Endothelial cell of umbilical vein (primary cell): ENCODE data around the gene CPSF7. TPM values are rescaled to one million over a fixed set of nuclear protein-coding genes. Genes with fewer than 3 reads are reported as not detected.

Source experiments
- BruUV-seq: library from RNA; stranded (reverse); fragments of 400-500 nt; replicated peaks from 2 replicates; lab custom pipeline; 2021; lab: Mats Ljungman, UMichigan
- CTCF ChIA-PET: fragments of 300-600, 350-600 bp; sonication (Branson Sonifier 250); formaldehyde crosslinking; loops from one replicate; lab custom pipeline; 2021; ENCODE audit warnings: antibody characterized with exemption, inconsistent platforms; lab: Charles Lee
- POLR2A ChIA-PET: fragments of 300-600, 350-600 bp; sonication (Branson Sonifier 250); formaldehyde crosslinking; loops from one replicate; lab custom pipeline; 2021; ENCODE audit warnings: antibody characterized with exemption, inconsistent platforms; lab: Charles Lee
- DNase-seq: peaks from one replicate; pipeline ENCODE4 v3.0.0-alpha.2; 2011; ENCODE audit warnings: low read depth, low spot score
- FAIRE-seq: peaks from 2 replicates; lab custom pipeline; 2011; peaks lifted over from hg19 to GRCh38; lab: Jason Lieb, UNC
- H2AFZ ChIP-seq: 2 replicates; pipeline ENCODE4 v1.6.0; 2012; ENCODE audit warnings: low read depth, low read length, control low read depth, inconsistent platforms
- H3K27ac ChIP-seq: 2 replicates; pipeline ENCODE4 v1.5.1; 2011; ENCODE audit warnings: low read depth, mild to moderate bottlenecking, control low read depth, low read length, moderate library complexity; ENCODE audit not compliant: insufficient read depth
- H3K27me3 ChIP-seq, 2 experiments: 2 replicates each; pipeline versions ENCODE4 v1.6.0 to v1.6.1; 2011; ENCODE audit warnings: low read length in 2 of 2, mixed read lengths in 1 of 2; ENCODE audit not compliant: control insufficient read depth in 2 of 2, insufficient read depth in 2 of 2
- H3K36me3 ChIP-seq, 2 experiments: 2 replicates in 1 of 2; 3 replicates in 1 of 2; pipeline ENCODE4 v1.5.1; 2011; ENCODE audit warnings: low read length in 2 of 2, mild to moderate bottlenecking in 1 of 2, moderate library complexity in 1 of 2; ENCODE audit not compliant: control insufficient read depth in 2 of 2, insufficient read depth in 2 of 2; ENCODE audit errors: extremely low read depth in 1 of 2
- H3K4me1 ChIP-seq: 3 replicates; pipeline ENCODE4 v1.5.1; 2011; ENCODE audit warnings: mild to moderate bottlenecking, low read length; ENCODE audit not compliant: control insufficient read depth, insufficient read depth; ENCODE audit errors: extremely low read depth
- H3K4me2 ChIP-seq: 2 replicates; pipeline ENCODE4 v1.6.1; 2011; ENCODE audit warnings: low read length, control low read depth, mixed read lengths; ENCODE audit not compliant: insufficient read depth
- H3K4me3 ChIP-seq, 3 experiments: fragments of 200-600 bp in 1 of 3; sonication (generic), shearing (Covaris generic) in 1 of 3; replicated peaks in 1 of 3; 2 replicates each; pipeline ENCODE4 v1.5.1; 2011 to 2016; ENCODE audit warnings: control low read depth in 3 of 3, low read length in 3 of 3, mild to moderate bottlenecking in 2 of 3, inconsistent platforms in 1 of 3, low read depth in 1 of 3, moderate library complexity in 1 of 3; ENCODE audit not compliant: insufficient read depth in 1 of 3
- H3K79me2 ChIP-seq: 2 replicates; pipeline ENCODE4 v1.6.0; 2012; ENCODE audit warnings: low read length, inconsistent platforms; ENCODE audit not compliant: control insufficient read depth, insufficient read depth
- H3K9ac ChIP-seq: replicated peaks from 2 replicates; pipeline ENCODE3; 2011; ENCODE audit warnings: low read length, control low read depth; ENCODE audit not compliant: insufficient read depth; ENCODE audit errors: extremely low read depth
- H3K9me1 ChIP-seq: replicated peaks from 3 replicates; pipeline ENCODE4 v1.6.0; 2011; ENCODE audit warnings: mild to moderate bottlenecking, low read length; ENCODE audit not compliant: control insufficient read depth, insufficient read depth; ENCODE audit errors: extremely low read depth
- H3K9me3 ChIP-seq: replicated peaks from 2 replicates; pipeline ENCODE4 v1.5.1; 2012; ENCODE audit warnings: low read length, inconsistent platforms; ENCODE audit not compliant: control insufficient read depth, insufficient read depth
- H4K20me1 ChIP-seq: replicated peaks from 2 replicates; pipeline ENCODE3; 2011; ENCODE audit warnings: mild to moderate bottlenecking, low read length; ENCODE audit not compliant: control insufficient read depth, insufficient read depth; ENCODE audit errors: extremely low read depth
- CTCF ChIP-seq, 2 donors: IDR thresholded peaks; 1 replicate in 1 of 2; 2 replicates in 1 of 2; pipeline ENCODE4 v1.5.1; 2011; ENCODE audit warnings: low read length in 2 of 2, mild to moderate bottlenecking in 2 of 2, moderate library complexity in 2 of 2, control low read depth in 1 of 2, inconsistent platforms in 1 of 2, low read depth in 1 of 2; ENCODE audit not compliant: insufficient read depth in 1 of 2; ENCODE audit errors: extremely low read depth in 1 of 2
- EZH2 ChIP-seq: IDR thresholded peaks from 2 replicates; pipeline ENCODE4 v1.6.1; 2012; ENCODE audit warnings: borderline replicate concordance, low read depth, mild to moderate bottlenecking, moderate library complexity, low read length, inconsistent platforms; ENCODE audit not compliant: severe bottlenecking
- FOS ChIP-seq: IDR thresholded peaks from 2 replicates; pipeline ENCODE4 v1.6.1; 2011; ENCODE audit warnings: mild to moderate bottlenecking, low read length, moderate library complexity, borderline replicate concordance; ENCODE audit not compliant: insufficient read depth
- GATA2 ChIP-seq: IDR thresholded peaks from 2 replicates; pipeline ENCODE4 v1.7.0; 2011; ENCODE audit warnings: low read depth, mild to moderate bottlenecking, moderate library complexity, mixed read lengths, low read length; ENCODE audit not compliant: insufficient read length, insufficient read depth
- JUN ChIP-seq: IDR thresholded peaks from 2 replicates; pipeline ENCODE4 v1.6.1; 2011; ENCODE audit warnings: borderline replicate concordance, low read depth; ENCODE audit not compliant: insufficient read length, insufficient read depth
- MAX ChIP-seq: IDR thresholded peaks from 2 replicates; pipeline ENCODE4 v1.6.1; 2011; ENCODE audit not compliant: insufficient read depth, insufficient read length
- MYC ChIP-seq: IDR thresholded peaks from one replicate; pipeline ENCODE4 v1.6.1; 2011; ENCODE audit warnings: mild to moderate bottlenecking, low read depth, low read length
- POLR2A ChIP-seq: IDR thresholded peaks from 2 replicates; pipeline ENCODE4 v1.6.1; 2012; ENCODE audit warnings: low read depth, mild to moderate bottlenecking, control low read depth, low read length
- POLR2AphosphoS5 ChIP-seq: IDR thresholded peaks from 2 replicates; pipeline ENCODE4 v1.6.1; 2012; ENCODE audit warnings: low read depth, mild to moderate bottlenecking, control low read depth, low read length, moderate library complexity; ENCODE audit not compliant: insufficient read depth
- dilution Hi-C: fragments of 300-500 bp; cut with MboI; formaldehyde crosslinking; loops from one replicate; pipeline ENCODE4 v1.15.0; 2019; ENCODE audit warnings: low sequenced_read_pairs; ENCODE audit not compliant: extremely low pct_ligation_motif_present
- intact Hi-C: fragments of 100-400 bp; cut with micrococcal nuclease; formaldehyde crosslinking; loops from one replicate; pipeline ENCODE4 v1.10.0; 2022
- polyA plus RNA-seq, 4 experiments: library from polyadenylated mRNA; depleted of rRNA in 3 of 4; stranded (reverse) in 3 of 4; unstranded in 1 of 4; fragments of >200 nt; gene quantifications; 2 replicates each; pipeline versions ENCODE4 v1.2.1 to v1.2.3, GENCODE V29; 2011 to 2012; ENCODE audit warnings: missing spikeins in 1 of 4
- total RNA-seq: library from RNA; stranded (reverse); gene quantifications from 2 replicates; pipeline ENCODE4 v1.2.3, GENCODE V29; 2021

CPSF7 gene
- total and polyA plus RNA-seq, 2 donors (not counting 3 experiments of a cell fraction or from before 2014, with no cell fraction given), result 77.0 to 88.4 TPM

DNA sequence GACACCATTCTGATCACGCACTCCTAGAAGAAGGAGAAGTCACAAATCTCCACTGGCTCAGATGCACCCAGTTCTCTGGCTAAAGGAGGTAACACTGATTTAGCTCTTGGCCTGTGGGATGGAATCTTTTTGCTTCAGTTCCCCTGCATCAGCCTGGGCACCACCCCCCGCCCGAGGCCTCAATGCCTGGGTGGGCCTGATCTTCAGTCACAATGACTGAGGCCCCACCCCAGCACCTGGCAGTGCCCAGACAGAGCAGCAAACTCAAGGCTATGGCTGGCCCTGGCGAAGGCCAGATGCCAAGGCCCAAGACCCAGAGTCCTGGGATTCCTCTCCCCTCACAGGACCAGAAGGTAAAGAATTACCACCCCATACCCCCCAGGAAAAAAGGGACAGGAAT, 73.1 kb downstream of the CPSF7 start:
- intact Hi-C loops, result no loop called here
- FAIRE-seq (no peak), DNase-seq (no peak)
- H3K9me1 ChIP-seq, result no peaks in the 10 kb centered on the region
- dilution Hi-C loops, result no loop called here
- ChIA-PET POLR2A (no interaction called here), CTCF (interaction anchor here (1.3 to 2.6 kb wide), 3 partner anchors 20 to 79 kb away, joined by 4 to 12 read pairs (median 7); no protein-coding TSS in a partner anchor)
- no peak overlapping the region for H3K27ac ChIP-seq
- no peaks in the 10 kb centered on the region for H4K20me1 ChIP-seq
- H3K27me3 ChIP-seq, result no peaks in the 10 kb centered on the region
- H3K9me3 ChIP-seq, result no peaks in the 10 kb centered on the region
- TF ChIP-seq JUN (no peak), MAX (no peak), MYC (no peak), GATA2 (no peak), CTCF (IDR thresholded peaks at IDR 0.05; ENCODE audit: extremely low read depth in 1 of 2, insufficient read depth in 1 of 2, low read depth in 1 of 2, low read length in 2 of 2) (no peak), EZH2 (no peak), POLR2AphosphoS5 (no peak), FOS (no peak), POLR2A (no peak)
- no peak overlapping the region for H3K9ac ChIP-seq
- H2AFZ ChIP-seq, result no peak overlapping the region
- BruUV-seq, result no TSS peak
- peaks cover 0 to 9% of the 10 kb centered on the region in 2 experiments for H3K36me3 ChIP-seq
- H3K4me3 ChIP-seq, result no peak overlapping the region
- H3K79me2 ChIP-seq, result peaks cover 5% of the 10 kb centered on the region
- H3K4me1 ChIP-seq, result peaks cover 12% of the 10 kb centered on the region
- no peak overlapping the region for H3K4me2 ChIP-seq
